ENCODE data around the gene GRM1.

The GRM1 gene

DNA sequence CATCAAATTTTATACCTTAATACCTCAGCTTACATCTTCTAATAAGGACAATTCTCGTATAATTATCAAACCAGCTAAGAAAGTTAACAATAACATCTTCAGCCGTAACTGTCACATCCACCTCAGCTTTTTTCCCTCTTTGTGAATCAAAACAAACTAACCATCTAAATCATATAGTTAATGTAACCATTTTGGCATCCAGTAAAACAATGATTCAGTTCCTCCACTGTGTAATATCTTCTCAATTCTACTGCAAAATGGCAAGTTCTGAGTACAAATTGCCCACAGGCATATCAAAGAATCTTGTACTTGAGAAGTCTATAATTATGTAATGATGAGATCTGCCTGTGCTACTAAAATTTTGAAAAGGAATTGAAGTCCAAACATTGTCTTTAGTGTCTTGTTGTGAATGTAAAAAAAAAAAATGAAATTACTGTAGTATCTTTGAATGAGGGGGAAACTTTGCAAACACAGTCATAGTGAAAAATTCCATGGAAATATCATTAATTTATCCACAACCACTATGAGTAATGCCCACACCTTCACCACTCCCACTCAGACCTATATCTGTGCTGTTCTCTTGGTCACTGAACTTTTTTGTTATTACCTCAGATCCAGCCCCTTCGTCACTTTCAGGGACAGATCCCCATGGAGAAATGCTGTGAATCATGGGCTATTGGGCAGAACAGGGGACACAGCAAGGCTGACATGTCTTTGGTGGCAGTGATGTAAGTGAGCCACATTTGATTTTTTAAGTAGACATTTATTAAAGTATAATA lies 336.1 kb downstream of the GRM1 start:
- DNase-seq (ENCODE audit: low read depth in 2 of 2), result no peak

DNA sequence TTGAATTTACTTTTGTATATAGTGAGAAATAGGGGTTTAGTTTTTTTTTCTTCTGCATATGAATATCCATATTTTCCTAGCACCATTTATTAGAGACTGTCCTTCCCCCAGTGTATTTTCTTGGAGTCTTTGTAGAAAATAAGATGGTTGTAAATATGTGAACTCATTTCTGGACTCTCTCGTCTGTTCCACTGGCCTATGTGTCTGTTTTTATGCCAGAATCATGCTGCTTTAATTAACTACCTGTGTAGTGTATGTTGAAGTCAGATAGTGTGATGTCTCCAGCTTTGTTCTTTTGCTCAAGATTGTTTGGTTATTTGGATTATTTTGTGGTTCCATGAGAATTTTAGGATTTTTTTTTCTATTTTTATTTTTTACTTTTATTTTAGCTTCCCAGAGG lies 338.2 kb downstream of the GRM1 start:
- DNase-seq (ENCODE audit: low read depth in 2 of 2), result no peak

DNA sequence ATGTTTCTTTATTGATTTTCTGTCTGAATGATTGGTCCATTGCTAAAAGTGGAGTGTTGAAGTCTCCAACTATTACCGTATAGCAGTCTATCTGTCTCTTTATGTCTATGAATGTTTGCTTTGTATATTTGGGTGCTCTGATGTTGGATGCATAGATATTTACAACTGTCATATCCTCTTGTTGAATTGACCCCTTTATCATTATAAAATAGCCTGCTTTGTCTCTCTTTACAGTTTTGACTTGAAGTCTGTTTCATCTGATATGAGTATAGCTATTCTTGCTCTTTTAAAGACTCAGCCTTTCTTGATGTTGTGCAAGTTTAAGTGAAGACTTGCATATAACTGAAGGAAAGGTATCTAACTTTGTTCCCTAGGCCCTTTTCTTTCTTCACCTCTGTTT lies 341.0 kb downstream of the GRM1 start:
- DNase-seq (ENCODE audit: low read depth in 2 of 2), result no peak

DNA sequence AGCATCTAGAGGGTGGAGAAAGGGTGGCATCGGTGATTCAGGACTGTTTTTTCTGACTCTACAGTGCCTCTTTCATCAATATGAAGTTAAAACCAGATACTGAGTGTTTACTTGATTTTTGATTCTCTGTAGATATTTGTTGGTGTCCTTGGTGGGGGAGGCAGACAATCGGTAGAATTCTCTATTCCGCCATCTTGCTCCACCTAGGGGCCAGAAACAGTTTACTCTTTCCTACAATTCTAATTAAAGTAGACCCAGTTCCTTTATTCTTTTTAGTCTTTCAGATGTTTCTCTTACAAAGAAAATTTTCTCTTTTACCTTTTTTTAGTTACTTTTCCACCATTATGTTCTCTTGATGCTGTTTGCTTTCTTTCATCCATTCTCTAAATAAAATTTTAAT lies 352.6 kb downstream of the GRM1 start:
- DNase-seq (ENCODE audit: low read depth in 2 of 2), result no peak

DNA sequence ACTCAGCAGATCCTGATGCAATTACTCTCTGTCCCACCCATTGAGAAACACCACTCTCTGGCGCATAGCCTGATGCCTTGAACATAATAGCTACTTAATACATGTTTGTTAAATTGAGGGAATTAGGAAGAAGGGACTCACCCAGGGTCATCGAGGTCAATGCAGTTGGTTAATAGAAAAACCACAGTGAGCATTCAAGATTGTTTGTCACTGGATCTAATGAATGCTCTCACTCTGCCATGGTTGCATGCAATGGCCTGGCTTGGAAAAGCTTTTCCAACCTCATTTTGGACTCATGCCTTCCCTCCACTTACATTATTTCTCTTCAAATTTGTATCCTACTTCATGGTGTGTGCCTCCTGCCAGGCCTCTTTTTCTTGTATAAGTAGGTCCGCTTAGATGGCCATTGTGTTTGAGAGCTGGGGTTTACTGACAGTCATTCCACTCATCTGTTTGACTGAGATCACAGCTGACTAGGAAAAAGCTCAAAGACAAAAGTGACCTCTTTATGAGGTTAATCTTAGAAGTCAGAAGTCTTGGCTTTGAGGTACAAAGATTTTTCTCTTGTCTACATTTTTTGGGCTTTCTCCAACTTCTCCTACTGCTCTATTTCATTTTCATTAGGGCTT lies 360.0 kb downstream of the GRM1 start:
- no peak for DNase-seq (ENCODE audit: low read depth in 2 of 2)

DNA sequence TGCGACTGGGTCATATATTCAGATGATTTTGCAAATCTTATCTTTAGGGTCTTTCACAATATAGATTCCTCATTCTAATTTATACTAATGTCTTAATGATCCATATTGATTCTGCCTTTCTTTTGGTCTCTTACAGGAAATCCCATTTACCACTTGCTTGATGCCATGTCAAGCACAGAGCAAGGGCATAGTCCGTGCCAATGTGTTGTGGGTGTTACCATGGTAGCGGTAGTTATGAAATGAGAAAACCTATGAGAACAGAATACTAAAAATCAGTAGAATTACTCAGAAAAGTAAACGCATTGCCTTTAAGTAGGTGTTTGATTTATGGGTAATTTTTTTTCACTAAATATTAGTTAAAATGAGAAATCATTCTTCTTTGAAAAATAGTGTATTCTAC lies 360.9 kb downstream of the GRM1 start:
- no peak for DNase-seq (ENCODE audit: low read depth in 2 of 2)

DNA sequence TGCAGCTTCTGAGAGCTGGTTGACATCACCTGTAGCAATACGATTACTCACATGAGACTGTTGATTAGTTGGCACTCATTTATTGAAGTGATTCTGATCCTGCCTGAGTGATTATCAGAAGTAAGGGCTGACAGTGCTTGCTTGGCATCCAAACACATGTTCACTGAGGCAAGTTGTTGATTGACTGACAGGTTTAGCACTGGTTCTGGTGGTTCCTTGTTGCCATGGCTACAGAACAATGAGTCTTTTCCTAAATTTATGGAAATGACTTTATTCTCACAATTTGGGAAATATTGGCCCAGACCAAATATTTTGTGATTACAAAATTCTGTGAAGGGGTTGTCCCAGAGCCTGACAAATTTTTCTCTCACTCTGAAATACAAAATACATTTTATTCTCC lies 368.8 kb downstream of the GRM1 start:
- no peak for DNase-seq (ENCODE audit: low read depth in 2 of 2)

DNA sequence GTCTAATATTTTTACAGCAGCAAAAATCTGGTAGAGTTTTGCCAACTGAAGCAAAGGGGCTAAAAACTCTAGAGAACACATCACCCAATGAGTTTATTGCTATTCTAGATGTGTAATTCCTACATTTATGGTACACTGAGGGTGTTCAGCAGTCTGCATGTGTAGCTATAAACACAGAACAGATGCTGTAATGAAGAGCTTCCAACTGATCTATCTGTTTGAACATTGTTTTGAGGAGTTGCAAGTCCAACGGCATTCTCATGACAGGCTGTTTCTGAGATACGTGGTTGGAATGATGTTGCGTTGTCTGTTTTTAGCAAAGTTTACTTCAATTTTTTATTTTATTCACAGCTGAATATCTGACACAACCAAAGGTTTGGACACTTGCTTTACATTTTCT lies 373.6 kb downstream of the GRM1 start:
- DNase-seq (ENCODE audit: low read depth in 2 of 2), result no peak

DNA sequence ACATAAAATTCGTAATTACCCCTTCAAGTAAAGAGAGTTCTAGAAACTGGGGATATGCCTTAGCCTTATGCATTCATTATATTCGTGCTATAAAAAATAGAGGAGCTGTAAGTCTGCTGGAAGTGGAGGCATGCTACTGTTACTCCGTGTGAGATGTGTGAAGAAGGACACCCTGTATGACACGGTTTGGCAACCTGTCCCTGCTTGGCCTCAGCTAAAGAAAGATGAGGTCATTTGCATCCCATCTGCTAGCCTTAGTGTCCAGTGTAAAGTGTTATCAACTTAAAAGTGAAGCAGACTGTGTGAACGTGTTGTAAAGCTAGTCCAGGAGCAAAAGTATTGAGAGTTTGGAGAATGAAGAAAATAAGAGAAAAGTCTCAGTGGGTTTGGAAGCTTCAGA lies 379.7 kb downstream of the GRM1 start:
- DNase-seq (ENCODE audit: low read depth in 2 of 2), result no peak

DNA sequence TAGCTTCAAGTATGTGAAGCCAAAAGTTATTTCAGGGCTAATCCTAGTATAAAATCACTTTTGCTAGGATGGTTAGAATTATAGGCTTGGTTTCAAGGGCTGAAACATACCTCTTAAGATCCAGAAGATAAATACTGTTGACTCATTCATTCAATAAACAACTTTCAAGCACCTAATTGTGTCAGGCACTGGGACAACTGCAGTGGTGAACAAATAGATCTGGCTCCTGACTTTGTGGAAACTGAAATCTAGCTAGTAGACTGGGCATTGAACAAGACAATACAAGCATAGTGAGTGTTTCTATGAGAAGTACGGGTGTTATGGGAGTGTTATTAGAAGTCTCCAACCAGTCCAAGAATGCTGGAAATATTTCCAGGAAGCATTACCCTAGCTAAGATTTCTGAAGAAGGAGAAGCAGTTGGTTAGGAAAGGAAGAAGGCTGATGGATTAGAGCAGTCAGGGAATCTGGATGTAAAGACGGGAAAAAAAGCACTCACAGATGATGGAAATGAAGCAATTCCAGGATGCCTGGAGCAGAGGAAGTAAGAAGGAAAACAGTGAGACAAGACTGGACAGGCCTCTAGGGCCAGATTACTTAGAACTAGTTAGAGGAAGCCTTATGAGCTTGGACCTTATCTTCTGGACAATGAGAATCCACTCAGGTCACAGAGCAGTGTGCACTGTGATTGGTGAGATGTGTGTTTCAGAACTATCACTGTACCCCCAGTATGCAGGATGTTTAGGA lies 382.2 kb downstream of the GRM1 start:
- DNase-seq (ENCODE audit: low read depth in 2 of 2), result no peak

DNA sequence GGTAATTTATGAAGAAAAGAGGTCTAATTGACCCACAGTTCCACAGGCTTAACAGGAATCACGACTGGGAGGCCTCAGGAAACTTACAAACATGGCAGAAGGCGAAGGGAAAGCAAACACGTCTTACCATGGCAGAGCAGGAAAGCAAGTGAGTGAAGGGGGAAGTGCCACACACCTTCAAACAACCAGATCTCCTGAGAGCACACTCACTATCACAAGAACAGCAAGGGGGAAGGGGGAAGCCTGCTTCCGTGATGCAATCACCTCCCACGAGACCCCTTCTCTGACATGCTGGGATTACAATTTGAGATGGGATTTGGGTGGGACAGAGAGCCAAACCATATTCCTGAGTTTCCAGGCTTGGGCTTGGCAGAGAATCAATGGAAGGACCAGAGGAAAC lies 390.7 kb downstream of the GRM1 start:
- DNase-seq (ENCODE audit: low read depth in 2 of 2), result no peak

DNA sequence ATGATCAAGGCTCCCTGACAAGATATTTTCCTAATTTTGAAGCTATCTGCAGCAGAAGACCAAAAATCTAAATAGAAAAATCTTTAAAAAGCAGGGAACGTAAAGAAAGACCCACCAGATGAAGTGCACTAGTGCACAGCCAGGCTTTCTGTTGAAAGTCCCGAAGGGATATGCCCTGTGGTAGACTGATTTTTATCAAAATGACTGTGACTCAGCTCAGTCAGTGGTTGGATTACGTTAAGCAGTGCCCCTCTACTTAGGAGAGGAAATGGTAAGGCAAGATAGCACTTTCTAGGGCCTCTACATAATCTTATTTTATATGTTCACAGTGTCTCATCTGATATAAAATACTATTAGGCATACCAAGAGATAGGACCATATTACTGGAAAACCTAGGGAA lies 391.4 kb downstream of the GRM1 start:
- no peak for DNase-seq (ENCODE audit: low read depth in 2 of 2)

DNA sequence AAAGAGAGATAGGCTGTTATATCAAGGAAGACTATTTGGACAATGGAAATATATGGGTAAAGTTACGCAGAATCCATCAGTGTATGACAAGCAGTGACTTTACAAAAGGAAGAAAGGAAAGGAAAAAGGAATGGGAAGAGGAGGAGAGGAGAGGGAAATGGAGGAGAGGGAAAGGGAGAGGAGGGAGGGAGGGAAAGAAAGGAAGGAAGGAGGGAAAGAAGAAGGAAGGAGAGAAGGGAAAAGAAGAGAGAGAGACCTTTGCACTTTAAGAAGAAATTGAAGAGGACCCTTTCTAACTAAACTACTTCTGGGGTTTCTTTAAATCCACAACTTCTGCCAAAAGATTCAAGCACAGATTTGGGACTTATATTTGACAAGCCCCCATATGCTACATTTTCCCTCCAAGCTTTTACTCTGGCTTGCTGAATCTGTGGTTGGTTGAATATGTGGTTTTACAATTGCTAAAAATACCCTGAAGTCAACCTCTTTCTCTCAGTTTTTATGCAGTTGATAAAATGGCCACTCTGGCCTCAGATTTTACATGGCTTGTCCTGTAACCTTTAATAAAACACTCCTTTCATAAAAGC lies 394.0 kb downstream of the GRM1 start:
- DNase-seq (ENCODE audit: low read depth in 2 of 2), result no peak

DNA sequence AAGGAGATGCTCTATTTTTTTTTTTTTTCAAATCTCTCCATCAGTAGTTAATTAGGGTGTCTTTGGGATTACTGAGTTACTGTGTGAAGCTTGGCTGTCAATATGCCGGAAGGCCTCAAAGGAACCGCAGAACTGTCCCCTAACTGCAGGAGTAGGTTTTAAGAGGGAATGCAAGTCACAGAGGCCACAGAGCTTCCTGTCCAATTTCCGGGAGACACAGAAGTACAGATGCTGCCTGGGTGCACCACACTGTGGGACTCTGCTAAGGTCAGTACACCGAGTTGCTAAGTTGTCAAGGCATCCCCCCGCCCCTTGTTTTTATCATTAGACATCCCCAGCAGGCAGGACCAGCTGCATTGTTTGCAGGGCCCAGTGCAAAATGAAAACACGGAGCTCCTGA lies 394.6 kb downstream of the GRM1 start:
- DNase-seq (ENCODE audit: low read depth in 2 of 2), result no peak

DNA sequence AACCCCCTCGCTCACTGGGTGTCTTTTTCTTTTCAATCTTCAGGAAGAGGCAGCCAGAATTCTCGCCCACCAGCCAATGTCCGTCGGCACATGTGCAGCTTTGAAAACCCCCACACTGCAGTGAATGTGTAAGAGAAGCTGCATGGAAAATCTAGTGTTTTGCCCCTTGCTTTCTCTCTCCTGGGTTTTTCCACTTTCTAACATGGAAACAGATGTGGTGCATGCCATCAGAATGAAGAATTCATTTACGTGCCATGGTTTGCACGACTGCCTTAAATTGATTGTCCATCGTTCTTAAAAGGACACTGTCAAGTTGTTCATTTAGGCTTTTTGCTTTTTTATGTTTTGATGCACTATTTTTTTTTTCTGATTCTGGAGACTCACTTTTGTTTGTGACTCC lies 397.7 kb downstream of the GRM1 start:
- DNase-seq (ENCODE audit: low read depth in 2 of 2), result no peak

DNA sequence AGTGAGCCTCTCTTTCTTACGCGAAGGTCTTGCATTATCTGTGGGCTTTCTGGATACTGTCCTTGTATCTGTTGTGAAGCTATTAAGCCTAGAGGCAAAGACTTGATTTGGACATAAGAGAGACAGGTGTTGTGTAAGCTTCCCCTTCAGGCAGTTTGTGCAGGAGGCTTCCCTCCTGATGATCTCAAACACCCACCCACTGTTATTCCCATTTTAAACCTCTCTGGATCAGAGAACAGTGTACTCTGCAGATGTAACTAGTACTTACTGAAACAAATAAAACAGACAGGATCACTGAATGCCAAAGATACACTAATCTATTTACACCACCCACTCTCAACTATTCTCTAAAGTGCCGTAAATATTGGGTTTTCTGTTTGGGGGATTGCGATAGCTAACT lies 401.0 kb downstream of the GRM1 start:
- DNase-seq (ENCODE audit: low read depth in 2 of 2), result no peak

DNA sequence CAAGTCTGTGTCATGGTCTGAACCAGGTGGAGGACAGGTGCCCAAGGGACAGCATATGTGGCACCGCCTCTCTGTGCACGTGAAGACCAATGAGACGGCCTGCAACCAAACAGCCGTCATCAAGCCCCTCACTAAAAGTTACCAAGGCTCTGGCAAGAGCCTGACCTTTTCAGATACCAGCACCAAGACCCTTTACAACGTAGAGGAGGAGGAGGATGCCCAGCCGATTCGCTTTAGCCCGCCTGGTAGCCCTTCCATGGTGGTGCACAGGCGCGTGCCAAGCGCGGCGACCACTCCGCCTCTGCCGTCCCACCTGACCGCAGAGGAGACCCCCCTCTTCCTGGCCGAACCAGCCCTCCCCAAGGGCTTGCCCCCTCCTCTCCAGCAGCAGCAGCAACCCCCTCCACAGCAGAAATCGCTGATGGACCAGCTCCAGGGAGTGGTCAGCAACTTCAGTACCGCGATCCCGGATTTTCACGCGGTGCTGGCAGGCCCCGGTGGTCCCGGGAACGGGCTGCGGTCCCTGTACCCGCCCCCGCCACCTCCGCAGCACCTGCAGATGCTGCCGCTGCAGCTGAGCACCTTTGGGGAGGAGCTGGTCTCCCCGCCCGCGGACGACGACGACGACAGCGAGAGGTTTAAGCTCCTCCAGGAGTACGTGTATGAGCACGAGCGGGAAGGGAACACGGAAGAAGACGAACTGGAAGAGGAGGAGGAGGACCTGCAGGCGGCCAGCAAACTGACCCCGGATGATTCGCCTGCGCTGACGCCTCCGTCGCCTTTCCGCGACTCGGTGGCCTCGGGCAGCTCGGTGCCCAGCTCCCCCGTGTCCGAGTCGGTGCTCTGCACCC lies 405.2 kb downstream of the GRM1 start:
- DNase-seq (ENCODE audit: low read depth in 2 of 2), result no peak

DNA sequence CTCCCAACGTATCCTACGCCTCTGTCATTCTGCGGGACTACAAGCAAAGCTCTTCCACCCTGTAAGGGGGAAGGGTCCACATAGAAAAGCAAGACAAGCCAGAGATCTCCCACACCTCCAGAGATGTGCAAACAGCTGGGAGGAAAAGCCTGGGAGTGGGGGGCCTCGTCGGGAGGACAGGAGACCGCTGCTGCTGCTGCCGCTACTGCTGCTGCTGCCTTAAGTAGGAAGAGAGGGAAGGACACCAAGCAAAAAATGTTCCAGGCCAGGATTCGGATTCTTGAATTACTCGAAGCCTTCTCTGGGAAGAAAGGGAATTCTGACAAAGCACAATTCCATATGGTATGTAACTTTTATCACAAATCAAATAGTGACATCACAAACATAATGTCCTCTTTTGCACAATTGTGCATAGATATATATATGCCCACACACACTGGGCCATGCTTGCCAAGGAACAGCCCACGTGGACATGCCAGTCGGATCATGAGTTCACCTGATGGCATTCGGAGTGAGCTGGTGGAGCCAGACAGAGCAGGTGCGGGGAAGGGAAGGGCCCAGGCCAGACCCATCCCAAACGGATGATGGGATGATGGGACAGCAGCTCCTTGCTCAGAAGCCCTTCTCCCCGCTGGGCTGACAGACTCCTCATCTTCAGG lies 406.0 kb downstream of the GRM1 start:
- DNase-seq (ENCODE audit: low read depth in 2 of 2), result no peak

DNA sequence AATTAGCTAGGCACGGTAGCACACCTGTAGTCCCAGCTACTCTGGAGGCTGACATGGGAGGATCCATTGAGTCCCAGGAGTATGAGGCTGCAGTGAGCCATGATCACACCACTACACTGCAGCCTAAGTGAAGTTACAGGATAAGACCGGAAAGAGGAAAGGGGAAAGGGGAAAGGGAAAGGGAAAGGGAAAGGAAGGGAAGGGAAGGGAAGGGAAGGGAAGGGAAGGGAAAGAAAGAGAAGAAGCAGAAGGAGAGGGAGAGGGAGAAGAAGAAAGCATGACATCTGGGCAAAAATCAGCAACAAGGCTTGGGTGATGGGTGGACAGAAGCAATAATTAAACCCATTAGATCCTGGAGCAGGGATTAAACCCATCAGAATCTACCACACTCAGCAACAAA lies 413.0 kb downstream of the GRM1 start:
- DNase-seq (ENCODE audit: low read depth in 2 of 2), result no peak

DNA sequence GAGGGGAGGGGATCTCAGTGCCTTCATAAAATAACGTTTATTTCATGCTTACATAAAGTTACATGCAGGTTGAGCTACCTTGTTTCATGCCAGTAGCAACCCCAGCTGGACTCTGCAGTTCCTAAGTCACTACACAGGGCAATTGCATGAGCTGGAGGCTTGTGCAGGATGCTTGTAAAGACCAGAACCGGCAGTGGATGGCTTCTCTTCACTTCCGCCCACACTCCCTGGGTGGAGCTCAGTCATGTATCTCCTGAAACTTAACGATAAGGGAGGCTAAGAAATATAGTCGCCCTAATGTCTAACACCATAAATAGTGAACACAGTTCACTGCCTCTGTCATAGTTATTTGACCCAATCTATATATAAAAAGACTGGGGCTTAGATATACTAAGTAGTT lies 415.3 kb downstream of the GRM1 start:
- DNase-seq (ENCODE audit: low read depth in 2 of 2), result no peak

DNA sequence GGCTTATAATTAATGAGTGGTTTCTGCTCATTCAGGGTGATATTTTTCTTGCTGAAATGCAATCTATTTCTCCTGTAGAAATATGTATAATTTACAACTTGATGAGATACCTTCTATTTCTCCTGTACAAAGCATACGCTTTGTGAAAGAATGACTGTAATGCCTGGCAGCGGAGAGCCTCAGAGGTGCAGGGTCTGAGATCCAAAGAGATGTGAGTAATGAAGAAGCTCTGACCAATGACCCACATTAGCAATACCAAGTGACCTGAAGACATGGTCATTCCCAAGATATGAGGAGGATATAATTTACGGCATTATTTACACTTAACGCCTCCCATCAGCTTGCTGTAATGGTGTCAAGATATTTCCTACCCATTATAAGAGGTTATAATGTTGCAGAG lies 416.4 kb downstream of the GRM1 start:
- DNase-seq (ENCODE audit: low read depth in 2 of 2), result no peak
